Neutrophil (primary cell): Measurements from ENCODE around the gene FAM3D.

Experiments
- H3K27ac ChIP-seq: fragments of 200-600 bp; sonication (generic); 2 replicates; pipeline ENCODE4 v1.5.1; 2016; ENCODE audit warnings: mild to moderate bottlenecking, moderate library complexity
- H3K27me3 ChIP-seq: fragments of 200-600 bp; sonication (generic); 2 replicates; pipeline ENCODE4 v1.6.0; 2016; ENCODE audit warnings: mild to moderate bottlenecking
- H3K36me3 ChIP-seq: fragments of 200-600 bp; sonication (generic); 2 replicates; pipeline ENCODE4 v1.5.1; 2017
- H3K4me1 ChIP-seq, 2 experiments: fragments of 200-600 bp in 1 of 2; sonication (generic) in 1 of 2; 1 replicate in 1 of 2; 2 replicates in 1 of 2; pipeline versions ENCODE4 v1.5.1 to v1.6.1; 2013 to 2016; ENCODE audit warnings: low read depth in 1 of 2, low read length in 1 of 2, mild to moderate bottlenecking in 1 of 2, moderate library complexity in 1 of 2; ENCODE audit not compliant: control insufficient read depth in 1 of 2, insufficient read depth in 1 of 2
- H3K4me3 ChIP-seq, 2 experiments: fragments of 200-600 bp in 1 of 2; sonication (generic) in 1 of 2; 1 replicate in 1 of 2; 2 replicates in 1 of 2; pipeline ENCODE4 v1.5.1; 2013 to 2016; ENCODE audit warnings: low read depth in 1 of 2, low read length in 1 of 2, mild to moderate bottlenecking in 1 of 2, moderate library complexity in 1 of 2
- H3K9me3 ChIP-seq: fragments of 200-600 bp; sonication (generic); 2 replicates; pipeline ENCODE4 v1.5.1; 2016
- CTCF ChIP-seq: fragments of 200-600 bp; sonication (generic); IDR thresholded peaks from 2 replicates; pipeline ENCODE4 v1.5.1; 2016; ENCODE audit warnings: antibody characterized with exemption

FAM3D gene

GRCh38 chr3:58588030-58588614, 78.5 kb downstream of the FAM3D start:
- no peaks in the 10 kb centered on the region for H3K9me3 ChIP-seq
- peaks cover 9 to 18% of the 10 kb centered on the region in 2 experiments for H3K4me1 ChIP-seq
- no peak for TF ChIP-seq CTCF
- H3K4me3 ChIP-seq = no peak overlapping the region
- no peak overlapping the region for H3K27ac ChIP-seq
- H3K27me3 ChIP-seq = peaks cover 79% of the 10 kb centered on the region
- no peaks in the 10 kb centered on the region for H3K36me3 ChIP-seq

- no peak overlapping the region for H3K4me3 ChIP-seq
- peaks cover 9 to 18% of the 10 kb centered on the region in 2 experiments for H3K4me1 ChIP-seq
- peaks cover 91% of the 10 kb centered on the region for H3K27me3 ChIP-seq
- no peak overlapping the region for H3K27ac ChIP-seq
- TF ChIP-seq CTCF = no peak
- no peaks in the 10 kb centered on the region for H3K36me3 ChIP-seq
- no peaks in the 10 kb centered on the region for H3K9me3 ChIP-seq
Measured at GRCh38 chr3:58586776-58587192, 79.8 kb downstream of the FAM3D start.

GRCh38 chr3:58585994-58586393, 80.6 kb downstream of the FAM3D start:
- peaks cover 94% of the 10 kb centered on the region for H3K27me3 ChIP-seq
- H3K36me3 ChIP-seq = no peaks in the 10 kb centered on the region
- TF ChIP-seq CTCF = no peak
- H3K4me3 ChIP-seq = peak overlapping the region in 1 of 2 experiments; percentile 55
- peaks cover 9 to 18% of the 10 kb centered on the region in 2 experiments for H3K4me1 ChIP-seq
- no peak overlapping the region for H3K27ac ChIP-seq
- H3K9me3 ChIP-seq = no peaks in the 10 kb centered on the region

GRCh38 chr3:58585005-58585786, 81.4 kb downstream of the FAM3D start:
- TF ChIP-seq CTCF = no peak
- Histone ChIP-seq H3K4me1 (peaks cover 9 to 18% of the 10 kb centered on the region in 2 experiments), H3K9me3 (no peaks in the 10 kb centered on the region), H3K36me3 (no peaks in the 10 kb centered on the region), H3K4me3 (peak overlapping the region; percentile 40 to 55), H3K27me3 (peaks cover 93% of the 10 kb centered on the region), H3K27ac (no peak overlapping the region)

GRCh38 chr3:58584690-58585004, 81.9 kb downstream of the FAM3D start:
- Histone ChIP-seq H3K9me3 (no peaks in the 10 kb centered on the region), H3K4me1 (peaks cover 9 to 18% of the 10 kb centered on the region in 2 experiments), H3K4me3 (peak overlapping the region; percentile 40 to 55), H3K27me3 (peaks cover 88% of the 10 kb centered on the region), H3K36me3 (no peaks in the 10 kb centered on the region), H3K27ac (no peak overlapping the region)
- TF ChIP-seq CTCF = no peak
